Uterus (tissue), 4 donors: ENCODE measurements around the gene SLC37A4. TPM values are rescaled to one million over a fixed set of nuclear protein-coding genes. Genes with fewer than 3 reads are reported as not detected.
"Not testable (repeated sequence)": the region's sequence is repeated elsewhere in the genome, so short reads cannot be mapped to it uniquely, and the experiment has no call there.

Experiments
- DNase-seq, 2 donors: peaks; one replicate each; pipeline ENCODE4 v3.0.0-alpha.2; 2019 to 2020
- H3K27ac ChIP-seq, 2 donors: fragments of 200-600 bp; sonication (generic); 1 replicate in 1 of 2; 2 replicates in 1 of 2; pipeline ENCODE4 v1.5.1; 2016 to 2018
- H3K27me3 ChIP-seq, 2 donors: fragments of 200-600 bp; sonication (generic); one replicate each; pipeline ENCODE4 v1.5.1; 2018 to 2019; ENCODE audit warnings: control low read depth in 1 of 2
- H3K36me3 ChIP-seq, 2 donors: fragments of 200-600 bp; sonication (generic); one replicate each; pipeline ENCODE4 v1.5.1; 2019; ENCODE audit warnings: control low read depth in 1 of 2
- H3K4me1 ChIP-seq, 2 donors: fragments of 200-600 bp; sonication (generic); one replicate each; pipeline ENCODE4 v1.5.1; 2018 to 2019; ENCODE audit warnings: control low read depth in 1 of 2
- H3K4me3 ChIP-seq, 2 donors: fragments of 200-600 bp; sonication (generic); 1 replicate in 1 of 2; 2 replicates in 1 of 2; pipeline ENCODE4 v1.5.1; 2018 to 2019; ENCODE audit warnings: mild to moderate bottlenecking in 1 of 2
- H3K9me3 ChIP-seq, 2 donors: fragments of 200-600 bp; sonication (generic); one replicate each; pipeline ENCODE4 v1.5.1; 2019; ENCODE audit warnings: control low read depth in 1 of 2
- CTCF ChIP-seq, 4 experiments: fragments of 200-600 bp in 2 of 4; fragments of 450-650 bp in 2 of 4; sonication (generic) in 2 of 4; IDR thresholded peaks; one replicate each; pipeline ENCODE4 v1.5.1; 2016 to 2019; ENCODE audit warnings: antibody characterized with exemption in 4 of 4, mild to moderate bottlenecking in 2 of 4, moderate library complexity in 1 of 4
- POLR2A ChIP-seq, 2 donors: fragments of 450-650 bp; IDR thresholded peaks; one replicate each; pipeline ENCODE4 v1.6.1; 2016; ENCODE audit warnings: antibody characterized with exemption in 2 of 2, mild to moderate bottlenecking in 1 of 2, moderate library complexity in 1 of 2
- intact Hi-C: fragments of 100-400 bp; cut with DNase I; formaldehyde crosslinking; loops from one replicate; pipeline ENCODE4 v1.15.1; 2023; ENCODE audit warnings: low total_unique reads
- total RNA-seq, 4 donors: library from RNA; depleted of rRNA in 3 of 4; stranded (reverse); fragments of >200 nt in 3 of 4; gene quantifications; one replicate each; pipeline versions ENCODE4 v1.1.0 to v1.2.4, GENCODE V29; 2014 to 2023
- donor health status: DM: yes; HTN: yes; CAD: no.

SLC37A4 gene
- total RNA-seq, 4 donors from 2014 or later: 7.4 to 18.1 (median 11.9) TPM

- Histone ChIP-seq H3K4me3 (no peak overlapping the region), H3K9me3 (no peaks in the 10 kb centered on the region), H3K4me1 (no peaks in the 10 kb centered on the region), H3K27ac (no peak overlapping the region), H3K36me3 (no peaks in the 10 kb centered on the region), H3K27me3 (no peaks in the 10 kb centered on the region)
- TF ChIP-seq CTCF (IDR thresholded peaks at IDR 0.05) (no peak), POLR2A (IDR thresholded peaks at IDR 0.05) (no peak)
- DNase-seq: no peak
- intact Hi-C loops: no loop called here
Observed at GRCh38 chr11:119042927-119043326, 12.2 kb upstream of the SLC37A4 start.

GRCh38 chr11:119041821-119042514 lies 11.3 kb upstream of the SLC37A4 start:
- intact Hi-C loops: no loop called here
- Histone ChIP-seq H3K27ac (no peak overlapping the region), H3K27me3 (no peaks in the 10 kb centered on the region), H3K4me3 (no peak overlapping the region), H3K9me3 (no peaks in the 10 kb centered on the region), H3K4me1 (no peaks in the 10 kb centered on the region), H3K36me3 (no peaks in the 10 kb centered on the region)
- TF ChIP-seq CTCF (IDR thresholded peaks at IDR 0.05) (no peak), POLR2A (IDR thresholded peaks at IDR 0.05) (no peak)
- no peak for DNase-seq

GRCh38 chr11:119039471-119039870 lies 8.8 kb upstream of the SLC37A4 start:
- intact Hi-C loops: not testable (repeated sequence)

GRCh38 chr11:119038884-119039283 lies 8.2 kb upstream of the SLC37A4 start:
- no peak for TF ChIP-seq POLR2A (IDR thresholded peaks at IDR 0.05)
- TF ChIP-seq CTCF (IDR thresholded peaks at IDR 0.05): no peak
- intact Hi-C loops: no loop called here

More at GRCh38 chr11:119039471-119039870, 8.8 kb upstream of the SLC37A4 start:
- H3K27me3 ChIP-seq, H3K4me3 ChIP-seq, H3K9me3 ChIP-seq, DNase-seq, H3K27ac ChIP-seq, H3K36me3 ChIP-seq, H3K4me1 ChIP-seq: not testable (repeated sequence)

GRCh38 chr11:119034813-119035212 lies 4.1 kb upstream of the SLC37A4 start:
- intact Hi-C loops: no loop called here

More at GRCh38 chr11:119038884-119039283, 8.2 kb upstream of the SLC37A4 start:
- Histone ChIP-seq H3K27ac (no peak overlapping the region), H3K4me3 (no peak overlapping the region), H3K4me1 (no peaks in the 10 kb centered on the region), H3K27me3 (no peaks in the 10 kb centered on the region), H3K9me3 (no peaks in the 10 kb centered on the region), H3K36me3 (no peaks in the 10 kb centered on the region)
- no peak for DNase-seq

GRCh38 chr11:119033421-119033820 lies 2.7 kb upstream of the SLC37A4 start:
- H3K27ac ChIP-seq, H3K4me3 ChIP-seq, intact Hi-C loops, H3K36me3 ChIP-seq, H3K9me3 ChIP-seq, DNase-seq, H3K4me1 ChIP-seq, H3K27me3 ChIP-seq: not testable (repeated sequence)

More at GRCh38 chr11:119034813-119035212, 4.1 kb upstream of the SLC37A4 start:
- Histone ChIP-seq H3K36me3 (no peaks in the 10 kb centered on the region), H3K27ac (no peak overlapping the region), H3K9me3 (no peaks in the 10 kb centered on the region), H3K4me1 (no peaks in the 10 kb centered on the region), H3K27me3 (no peaks in the 10 kb centered on the region), H3K4me3 (no peak overlapping the region)
- TF ChIP-seq CTCF (IDR thresholded peaks at IDR 0.05): no peak
- no peak for TF ChIP-seq POLR2A (IDR thresholded peaks at IDR 0.05)
- no peak for DNase-seq
